Measurements from ENCODE around the gene CSAD.

CSAD gene

DNA sequence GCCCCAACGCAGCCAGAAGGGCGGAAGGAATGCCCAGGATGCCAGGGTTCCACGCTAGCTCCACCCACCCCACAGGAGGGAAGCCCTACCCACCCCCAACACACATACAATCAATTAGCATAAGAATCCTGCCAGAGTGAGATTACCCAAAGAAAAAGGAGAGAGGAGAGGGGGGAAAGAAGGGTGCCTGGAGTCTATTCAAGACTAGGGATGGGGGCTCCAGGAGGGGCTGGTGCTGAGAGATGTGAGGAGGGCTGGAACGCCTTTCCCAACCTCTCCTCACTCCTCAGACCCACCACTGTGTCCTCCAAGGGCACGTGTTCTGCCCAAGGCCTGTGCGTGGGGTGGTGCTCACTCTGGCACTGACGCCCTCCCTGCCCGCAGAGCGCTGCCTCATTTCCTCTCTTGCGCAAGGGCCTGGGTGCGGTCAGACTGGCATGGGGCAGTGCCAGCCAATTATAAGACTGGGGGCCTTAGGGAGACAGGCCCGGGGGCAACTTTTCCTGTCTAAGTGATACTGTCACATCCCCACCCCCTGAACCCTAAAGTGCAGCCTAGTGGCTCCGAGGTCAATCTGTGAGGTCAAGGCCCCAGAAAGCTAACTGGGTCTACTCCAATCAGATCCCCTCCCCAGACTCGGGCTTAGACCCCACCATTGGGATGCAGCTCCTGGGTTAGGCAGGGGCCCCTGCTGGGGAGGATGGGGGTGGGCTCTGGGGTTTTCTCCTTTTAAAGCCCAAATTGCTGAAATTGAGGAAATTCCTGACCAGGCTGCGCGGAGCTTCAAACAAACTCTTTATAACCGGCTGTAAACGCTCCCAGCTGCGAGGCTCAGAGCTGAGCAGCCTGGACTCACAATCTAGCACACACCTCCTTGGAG, 36.6 kb upstream of the CSAD start:
- no peak overlapping the region for H3K4me3 ChIP-seq (ENCODE audit: low read depth, low read length)
- TF ChIP-seq, protein P1, sequence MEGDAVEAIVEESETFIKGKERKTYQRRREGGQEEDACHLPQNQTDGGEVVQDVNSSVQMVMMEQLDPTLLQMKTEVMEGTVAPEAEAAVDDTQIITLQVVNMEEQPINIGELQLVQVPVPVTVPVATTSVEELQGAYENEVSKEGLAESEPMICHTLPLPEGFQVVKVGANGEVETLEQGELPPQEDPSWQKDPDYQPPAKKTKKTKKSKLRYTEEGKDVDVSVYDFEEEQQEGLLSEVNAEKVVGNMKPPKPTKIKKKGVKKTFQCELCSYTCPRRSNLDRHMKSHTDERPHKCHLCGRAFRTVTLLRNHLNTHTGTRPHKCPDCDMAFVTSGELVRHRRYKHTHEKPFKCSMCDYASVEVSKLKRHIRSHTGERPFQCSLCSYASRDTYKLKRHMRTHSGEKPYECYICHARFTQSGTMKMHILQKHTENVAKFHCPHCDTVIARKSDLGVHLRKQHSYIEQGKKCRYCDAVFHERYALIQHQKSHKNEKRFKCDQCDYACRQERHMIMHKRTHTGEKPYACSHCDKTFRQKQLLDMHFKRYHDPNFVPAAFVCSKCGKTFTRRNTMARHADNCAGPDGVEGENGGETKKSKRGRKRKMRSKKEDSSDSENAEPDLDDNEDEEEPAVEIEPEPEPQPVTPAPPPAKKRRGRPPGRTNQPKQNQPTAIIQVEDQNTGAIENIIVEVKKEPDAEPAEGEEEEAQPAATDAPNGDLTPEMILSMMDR (IDR thresholded peaks at IDR 0.05; ENCODE audit: insufficient read depth, low read depth, low read length, missing control alignments), result no peak
- DNase-seq (ENCODE audit: low read depth), result no peak

DNA sequence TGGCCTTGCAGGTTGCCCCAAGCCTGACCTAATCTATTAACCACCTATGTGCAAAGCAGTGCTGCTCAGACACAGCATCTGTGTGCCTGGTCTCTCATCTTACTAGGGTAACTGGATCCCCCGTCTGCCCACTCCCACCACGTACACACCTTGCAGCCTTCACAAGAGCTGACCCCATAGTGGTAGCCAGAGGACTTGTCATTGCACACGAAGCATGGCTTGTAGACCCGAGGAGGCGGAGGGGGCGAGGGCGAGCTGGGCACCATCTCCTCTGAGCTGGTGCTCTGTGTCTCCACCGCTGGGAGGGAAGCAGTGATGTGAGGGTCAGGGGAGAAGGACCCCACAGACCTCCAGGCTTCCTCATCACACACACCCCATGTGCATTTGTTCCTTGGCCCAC, 34.8 kb upstream of the CSAD start:
- TF ChIP-seq, protein P1 (IDR thresholded peaks at IDR 0.05; ENCODE audit: insufficient read depth, low read depth, low read length, missing control alignments), result no peak
- DNase-seq (ENCODE audit: low read depth), result no peak
- no peak overlapping the region for H3K4me3 ChIP-seq (ENCODE audit: low read depth, low read length)

DNA sequence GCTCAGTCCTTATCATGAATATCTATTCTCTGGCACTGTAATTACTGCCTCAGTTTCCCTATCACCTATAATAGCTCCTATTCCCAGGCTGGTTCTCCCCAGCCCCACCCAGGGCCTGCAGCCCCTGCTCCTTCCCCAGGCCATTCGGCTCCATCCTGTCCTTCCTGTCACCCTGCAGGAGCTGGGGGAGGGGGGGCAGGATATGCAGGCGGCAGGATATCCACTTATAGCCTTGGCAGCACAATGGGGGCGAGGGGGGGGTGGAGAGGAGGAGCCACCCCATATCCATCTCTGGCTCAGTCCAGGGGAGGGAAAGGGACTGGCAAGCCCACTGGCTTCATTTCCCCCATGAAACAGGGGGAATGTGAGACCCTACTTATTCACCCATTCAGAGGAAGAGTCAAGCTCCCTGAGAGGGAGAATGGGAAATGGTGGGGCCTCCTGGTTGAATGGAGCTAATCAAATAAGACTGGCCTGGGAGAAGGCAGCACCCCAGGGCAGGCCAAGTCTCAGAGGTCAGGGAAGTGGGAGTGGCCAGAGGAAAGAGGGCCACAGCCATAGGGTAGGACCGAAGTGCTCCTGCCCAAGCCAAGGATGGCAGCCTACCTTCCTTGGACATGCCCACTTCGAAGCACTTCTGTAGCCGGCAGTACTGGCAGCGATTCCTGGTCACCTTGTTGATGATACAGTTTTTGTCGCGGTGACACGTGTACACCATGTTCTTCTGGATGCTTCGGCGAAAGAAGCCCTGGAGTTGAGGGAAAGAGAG, 34.1 kb upstream of the CSAD start:
- DNase-seq (ENCODE audit: low read depth), result no peak
- TF ChIP-seq, protein P1 (IDR thresholded peaks at IDR 0.05; ENCODE audit: insufficient read depth, low read depth, low read length, missing control alignments), result no peak

DNA sequence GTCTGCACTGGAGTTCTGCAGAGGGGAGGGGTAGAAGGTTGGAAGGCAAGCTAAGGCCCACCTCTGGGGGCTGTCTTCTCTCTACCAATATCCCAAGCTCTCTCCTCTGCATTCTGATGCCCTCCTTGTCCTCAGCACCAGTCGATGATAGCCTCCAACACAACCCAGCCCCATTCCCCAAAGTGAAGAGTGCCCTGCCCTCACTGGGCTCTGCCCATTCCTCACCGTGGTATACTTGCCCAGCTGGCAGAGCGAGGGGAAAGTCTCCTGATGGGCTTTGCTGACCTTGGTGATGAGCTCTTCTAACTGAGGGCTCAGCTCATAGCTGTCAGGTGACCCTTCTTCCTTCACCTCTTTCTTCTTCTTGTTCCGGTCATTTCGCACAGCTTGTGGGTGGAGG, 33.5 kb upstream of the CSAD start:
- no peak overlapping the region for H3K4me3 ChIP-seq (ENCODE audit: low read depth, low read length)
- no peak for DNase-seq (ENCODE audit: low read depth)
- TF ChIP-seq, protein P1 (IDR thresholded peaks at IDR 0.05; ENCODE audit: insufficient read depth, low read depth, low read length, missing control alignments), result no peak

More for the DNA sequence above, 34.1 kb upstream of the CSAD start:
- H3K4me3 ChIP-seq (ENCODE audit: low read depth, low read length), result no peak overlapping the region

DNA sequence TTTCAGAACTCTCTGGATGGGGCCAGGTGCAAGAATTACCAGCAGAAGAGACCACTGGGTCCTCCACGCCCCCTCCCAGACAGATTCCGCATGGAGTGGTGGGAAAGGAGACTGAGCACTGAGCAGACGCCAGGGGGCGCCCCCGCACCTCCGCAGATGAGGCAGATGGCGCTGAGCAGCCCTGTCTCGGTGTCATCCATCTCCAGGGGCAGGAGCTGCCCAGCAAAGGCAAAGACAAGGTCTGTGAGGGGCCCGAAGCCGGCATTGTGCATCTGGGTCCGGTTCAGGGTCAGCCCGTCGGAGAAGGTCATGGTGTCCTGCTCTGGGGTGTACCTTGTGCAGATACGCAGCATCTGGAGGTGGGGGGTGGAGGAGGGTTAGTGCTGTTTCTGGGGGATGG, 32.6 kb upstream of the CSAD start:
- no peak overlapping the region for H3K4me3 ChIP-seq (ENCODE audit: low read depth, low read length)
- peak; percentile 88 for DNase-seq (ENCODE audit: low read depth)
- TF ChIP-seq, protein P1 (IDR thresholded peaks at IDR 0.05; ENCODE audit: insufficient read depth, low read depth, low read length, missing control alignments), result peak; percentile 97

DNA sequence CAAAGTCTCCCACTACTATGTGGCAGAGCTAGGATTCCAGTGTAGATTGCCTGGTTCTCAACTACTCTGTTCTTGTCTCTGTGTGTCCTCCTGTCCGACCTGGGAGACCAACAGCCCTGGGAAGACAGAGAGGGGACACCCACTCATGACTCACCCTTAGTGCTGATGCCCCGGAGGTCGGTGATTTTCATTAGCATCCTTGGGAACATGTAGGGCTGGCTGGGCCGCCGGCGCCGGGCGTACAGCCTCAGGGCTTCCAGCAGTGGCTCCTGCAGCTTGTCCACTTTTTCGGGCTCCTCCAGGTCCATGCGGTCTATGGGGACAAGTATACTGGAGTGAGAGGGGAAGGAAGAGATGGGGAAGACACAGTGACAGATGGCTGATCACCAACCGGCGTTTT, 32.2 kb upstream of the CSAD start:
- TF ChIP-seq, protein P1 (IDR thresholded peaks at IDR 0.05; ENCODE audit: insufficient read depth, low read depth, low read length, missing control alignments), result no peak
- no peak for DNase-seq (ENCODE audit: low read depth)

More for the DNA sequence above, 32.2 kb upstream of the CSAD start:
- no peak overlapping the region for H3K4me3 ChIP-seq (ENCODE audit: low read depth, low read length)
